Amniotic epithelial cell (primary cell): ENCODE data around the gene DDX25.

ENCODE experiments used
- DNase-seq: peaks from one replicate; pipeline ENCODE4 v3.0.0-alpha.2; 2010; ENCODE audit warnings: low read depth

Gene DDX25

GRCh38 chr11:125935618-125936199 lies 31.4 kb downstream of the DDX25 start:
- no peak for DNase-seq

- DNase-seq: no peak
These were observed 34.1 kb downstream of the DDX25 start for GRCh38 chr11:125938418-125938817.

- DNase-seq: no peak
These were observed 34.8 kb downstream of the DDX25 start for GRCh38 chr11:125939081-125939521.

GRCh38 chr11:125940145-125940544 lies 35.8 kb downstream of the DDX25 start:
- no peak for DNase-seq

GRCh38 chr11:125941267-125941618 lies 36.9 kb downstream of the DDX25 start:
- DNase-seq: no peak

GRCh38 chr11:125941619-125942611 lies 37.6 kb downstream of the DDX25 start:
- DNase-seq: peak; percentile 19

GRCh38 chr11:125942771-125943428 lies 38.6 kb downstream of the DDX25 start:
- DNase-seq: no peak

- DNase-seq: no peak
These were observed 39.5 kb downstream of the DDX25 start for GRCh38 chr11:125943661-125944349.

- no peak for DNase-seq
These were observed 40.2 kb downstream of the DDX25 start for GRCh38 chr11:125944350-125945010.

- DNase-seq: no peak
These were observed 40.9 kb downstream of the DDX25 start for GRCh38 chr11:125945011-125945796.

GRCh38 chr11:125945797-125946520 lies 41.7 kb downstream of the DDX25 start, which contains the start of gene VSIG10L2:
VSIG10L2 (plus strand) TSS chr11:125946044; CDS start chr11:125946056, 12 bp downstream.
- DNase-seq: no peak

- no peak for DNase-seq
These were observed 42.6 kb downstream of the DDX25 start for GRCh38 chr11:125946712-125947418.

- no peak for DNase-seq
These were observed 43.3 kb downstream of the DDX25 start for GRCh38 chr11:125947419-125948277.

GRCh38 chr11:125948278-125949051 lies 44.2 kb downstream of the DDX25 start:
- DNase-seq: no peak

- no peak for DNase-seq
These were observed 45.2 kb downstream of the DDX25 start for GRCh38 chr11:125949271-125950177.

- DNase-seq: no peak
These were observed 45.8 kb downstream of the DDX25 start for GRCh38 chr11:125950178-125950490.
